ENCODE results near the gene GPR152. TPM values are rescaled to one million over a fixed set of nuclear protein-coding genes. Genes with fewer than 3 reads are reported as not detected.
"Not testable (repeated sequence)": the region's sequence is repeated elsewhere in the genome, so short reads cannot be mapped to it uniquely, and the experiment has no call there.

The GPR152 gene
- total RNA-seq, 8 experiments from 2014 or later = 0.11 to 0.90 (median 0.31) TPM; not detected in 3

GRCh38 chr11:67466962-67467771 is 14.6 kb upstream of the GPR152 start:
- H3K4me3 ChIP-seq = no peak overlapping the region
- 100% methylated on average over 1 of the region's 11 CpGs; no CpG with 5 or more reads in 8 of the 10 experiments for WGBS, 10 experiments

GRCh38 chr11:67466367-67466766 is 13.8 kb upstream of the GPR152 start:
- Histone ChIP-seq H3K4me3 (no peak overlapping the region), H3K4me1 (replicated peaks in 1 of 2) (peaks cover 20 to 23% of the 10 kb centered on the region in 2 donors), H3K27ac (no peak overlapping the region)
- WGBS, 10 experiments = 100% methylated on average over 1 to 3 of the region's 5 CpGs; no CpG with 5 or more reads in 5 of the 10 experiments
- no peak for ATAC-seq (replicated peaks in 6 of 8)
- in situ Hi-C loops (cut with MboI; ENCODE audit: low pct_unique_long_range_greater_than_20kb in 2 of 9, low sequenced_read_pairs in 9 of 9, unreplicated experiment in 9 of 9) = no loop called here

More at GRCh38 chr11:67466962-67467771, 14.6 kb upstream of the GPR152 start:
- Histone ChIP-seq H3K27ac (no peak overlapping the region), H3K4me1 (replicated peaks in 1 of 2) (peaks cover 20 to 23% of the 10 kb centered on the region in 2 donors)
- in situ Hi-C loops (cut with MboI; ENCODE audit: low pct_unique_long_range_greater_than_20kb in 2 of 9, low sequenced_read_pairs in 9 of 9, unreplicated experiment in 9 of 9) = no loop called here
- ATAC-seq (replicated peaks in 6 of 8) = no peak

DNA sequence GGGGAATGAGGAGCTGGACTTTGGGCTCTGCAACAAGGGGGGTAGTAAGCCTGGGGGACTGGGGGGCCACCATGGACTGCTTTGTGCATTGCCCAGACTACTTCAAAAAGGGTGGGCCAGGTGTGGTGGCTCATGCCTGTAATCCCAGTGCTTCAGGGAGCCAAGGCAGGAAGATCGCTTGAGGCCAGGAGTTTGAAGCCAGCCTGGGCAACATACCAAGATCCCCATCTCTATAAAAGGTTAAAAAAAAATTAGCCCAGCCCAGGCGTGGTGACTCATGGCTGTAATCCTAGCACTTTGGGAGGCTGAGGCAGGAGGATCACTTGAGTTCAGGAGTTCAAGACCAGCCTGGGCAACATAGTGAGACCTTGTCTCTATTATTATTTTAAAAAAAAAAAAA is 13.0 kb upstream of the GPR152 start:
- ATAC-seq (replicated peaks in 6 of 8); H3K4me3 ChIP-seq; in situ Hi-C loops (cut with MboI; ENCODE audit: low pct_unique_long_range_greater_than_20kb in 2 of 9, low sequenced_read_pairs in 9 of 9, unreplicated experiment in 9 of 9); H3K27ac ChIP-seq: not testable (repeated sequence)
- WGBS, 10 experiments = 100% methylated on average over 1 of the region's 2 CpGs; no CpG with 5 or more reads in 9 of the 10 experiments
- peaks cover 20 to 23% of the 10 kb centered on the region in 2 donors for H3K4me1 ChIP-seq (replicated peaks in 1 of 2)

DNA sequence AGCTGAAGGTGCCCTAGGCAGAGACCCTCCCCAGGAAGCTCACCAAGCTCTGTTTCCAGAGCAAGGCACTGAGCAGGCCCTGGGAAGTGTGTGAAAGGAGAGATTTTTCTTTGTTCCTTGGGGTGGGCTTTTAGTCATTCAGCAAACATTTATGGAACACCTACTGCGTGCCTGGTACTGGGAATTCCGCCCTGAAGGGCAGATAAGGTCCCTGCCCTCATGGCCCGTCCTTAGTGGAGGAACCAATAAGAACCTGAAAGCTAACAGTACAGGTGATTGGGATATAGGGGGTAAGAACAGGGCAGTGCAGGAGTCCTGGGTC is 12.6 kb upstream of the GPR152 start:
- WGBS, 10 experiments = 50% methylated on average over 1 of the region's 3 CpGs; no CpG with 5 or more reads in 9 of the 10 experiments

DNA sequence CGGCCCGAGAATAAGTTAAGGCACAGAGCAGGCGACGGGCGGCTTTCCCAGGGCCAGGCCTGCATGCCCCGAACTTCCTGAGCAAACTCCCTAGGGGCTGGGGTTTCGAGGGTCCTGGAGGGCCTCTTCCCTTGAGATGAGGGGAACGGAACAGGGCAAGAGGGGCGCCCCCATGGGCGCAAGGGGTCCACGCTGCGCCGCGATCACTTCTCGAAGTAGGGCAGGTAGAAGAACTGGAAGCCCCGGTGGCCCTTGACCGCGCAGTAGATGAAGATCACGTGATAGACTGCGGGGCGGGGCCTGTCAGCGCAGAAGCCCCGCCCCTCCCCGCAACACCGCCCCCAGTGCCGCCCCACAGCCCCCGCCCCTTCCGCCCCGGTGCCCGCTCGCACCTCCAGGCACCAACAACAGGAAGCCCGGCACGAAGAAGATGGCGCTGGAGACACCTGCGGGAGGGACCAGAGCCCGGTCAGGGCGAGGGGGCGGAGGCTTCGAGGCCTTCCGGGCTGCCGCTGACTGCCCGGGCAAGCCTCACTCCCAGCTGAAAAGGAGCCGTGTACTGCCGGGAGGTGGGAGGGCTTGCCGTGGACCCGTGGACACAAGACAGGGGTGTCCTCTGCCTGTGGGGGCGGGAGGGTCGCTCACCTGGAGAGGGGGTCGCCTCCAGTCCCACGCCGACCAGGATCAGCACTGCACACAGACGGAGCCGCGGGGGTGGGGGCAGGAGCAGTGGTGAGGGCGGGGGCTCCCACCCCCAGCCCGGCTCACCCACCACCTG is 12.1 kb upstream of the GPR152 start:
- H3K4me1 ChIP-seq (replicated peaks in 1 of 2) = peaks cover 18 to 21% of the 10 kb centered on the region in 2 donors
- in situ Hi-C loops (cut with MboI; ENCODE audit: low pct_unique_long_range_greater_than_20kb in 2 of 9, low sequenced_read_pairs in 9 of 9, unreplicated experiment in 9 of 9) = no loop called here
- H3K27ac ChIP-seq = peak overlapping the region; percentile 81
- peak overlapping the region; percentile 48 to 67 (median 56) for H3K4me3 ChIP-seq
- WGBS, 10 experiments = 10 to 100% (median 30%) methylated on average over 1 to 4 of the region's 56 CpGs; no CpG with 5 or more reads in 5 of the 10 experiments
- ATAC-seq (replicated peaks in 6 of 8) = peak; percentile 11 to 70 (median 58)

More for the DNA sequence above, 12.6 kb upstream of the GPR152 start:
- peaks cover 20 to 23% of the 10 kb centered on the region in 2 donors for H3K4me1 ChIP-seq (replicated peaks in 1 of 2)
- in situ Hi-C loops (cut with MboI; ENCODE audit: low pct_unique_long_range_greater_than_20kb in 2 of 9, low sequenced_read_pairs in 9 of 9, unreplicated experiment in 9 of 9) = no loop called here
- H3K4me3 ChIP-seq = peak overlapping the region; percentile 48 to 67 (median 56)
- H3K27ac ChIP-seq = peak overlapping the region; percentile 81
- ATAC-seq (replicated peaks in 6 of 8) = no peak

GRCh38 chr11:67463680-67464410 is 11.3 kb upstream of the GPR152 start:
- Histone ChIP-seq H3K27ac (peak overlapping the region; percentile 30 to 63), H3K4me3 (peak overlapping the region; percentile 48 to 67 (median 56)), H3K4me1 (replicated peaks in 1 of 2) (peaks cover 17 to 19% of the 10 kb centered on the region in 2 donors)
- in situ Hi-C loops (cut with MboI; ENCODE audit: low pct_unique_long_range_greater_than_20kb in 2 of 9, low sequenced_read_pairs in 9 of 9, unreplicated experiment in 9 of 9) = no loop called here
- ATAC-seq (replicated peaks in 6 of 8) = peak in 5 of 8 experiments; percentile 38 to 52 (median 47)
- WGBS, 10 experiments = 79 to 100% (median 81%) methylated on average over 1 to 9 of the region's 20 CpGs; no CpG with 5 or more reads in 3 of the 10 experiments

- ATAC-seq (replicated peaks in 6 of 8) = no peak
- in situ Hi-C loops (cut with MboI; ENCODE audit: low pct_unique_long_range_greater_than_20kb in 2 of 9, low sequenced_read_pairs in 9 of 9, unreplicated experiment in 9 of 9) = no loop called here
- peaks cover 16 to 17% of the 10 kb centered on the region in 2 donors for H3K4me1 ChIP-seq (replicated peaks in 1 of 2)
- no peak overlapping the region for H3K4me3 ChIP-seq
- 80 to 100% (median 98%) methylated on average over 1 to 5 of the region's 10 CpGs; no CpG with 5 or more reads in 2 of the 10 experiments for WGBS, 10 experiments
- H3K27ac ChIP-seq = no peak overlapping the region
Observed at GRCh38 chr11:67463186-67463585, 10.7 kb upstream of the GPR152 start.

- no peak overlapping the region for H3K27ac ChIP-seq
- in situ Hi-C loops (cut with MboI; ENCODE audit: low pct_unique_long_range_greater_than_20kb in 2 of 9, low sequenced_read_pairs in 9 of 9, unreplicated experiment in 9 of 9) = no loop called here
- H3K4me3 ChIP-seq = no peak overlapping the region
- peaks cover 0 to 6% of the 10 kb centered on the region in 2 donors for H3K4me1 ChIP-seq (replicated peaks in 1 of 2)
- 35 to 100% (median 93%) methylated on average over 2 to 9 of the region's 19 CpGs; no CpG with 5 or more reads in 5 of the 10 experiments for WGBS, 10 experiments
- no peak for ATAC-seq (replicated peaks in 6 of 8)
Observed at GRCh38 chr11:67458266-67458665, 5.7 kb upstream of the GPR152 start.

DNA sequence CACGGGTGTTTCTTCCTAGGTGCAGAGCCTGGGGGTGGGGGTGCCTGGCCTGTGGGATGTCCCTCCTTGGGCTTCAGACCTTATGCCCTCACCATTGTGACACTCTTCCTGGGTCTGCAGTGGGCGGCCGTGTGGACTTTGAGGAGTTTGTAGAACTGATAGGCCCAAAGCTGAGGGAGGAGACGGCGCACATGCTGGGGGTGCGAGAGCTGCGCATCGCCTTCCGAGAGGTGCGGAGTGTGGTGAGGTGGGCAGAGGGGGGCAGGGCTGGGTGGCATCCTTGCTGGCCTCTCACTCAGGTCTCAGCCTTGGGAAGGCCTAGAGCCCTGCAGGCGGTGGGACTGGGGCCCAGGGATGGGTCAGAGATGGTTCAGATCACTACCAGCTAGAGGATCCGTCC is 4.9 kb upstream of the GPR152 start:
- Histone ChIP-seq H3K4me1 (replicated peaks in 1 of 2) (peaks cover 0 to 6% of the 10 kb centered on the region in 2 donors), H3K4me3 (no peak overlapping the region), H3K27ac (no peak overlapping the region)
- in situ Hi-C loops (cut with MboI; ENCODE audit: low pct_unique_long_range_greater_than_20kb in 2 of 9, low sequenced_read_pairs in 9 of 9, unreplicated experiment in 9 of 9) = no loop called here
- WGBS, 10 experiments = 57 to 60% methylated on average over 1 to 2 of the region's 12 CpGs; no CpG with 5 or more reads in 8 of the 10 experiments
- peak in 1 of 8 experiments; percentile 8 for ATAC-seq (replicated peaks in 6 of 8)

DNA sequence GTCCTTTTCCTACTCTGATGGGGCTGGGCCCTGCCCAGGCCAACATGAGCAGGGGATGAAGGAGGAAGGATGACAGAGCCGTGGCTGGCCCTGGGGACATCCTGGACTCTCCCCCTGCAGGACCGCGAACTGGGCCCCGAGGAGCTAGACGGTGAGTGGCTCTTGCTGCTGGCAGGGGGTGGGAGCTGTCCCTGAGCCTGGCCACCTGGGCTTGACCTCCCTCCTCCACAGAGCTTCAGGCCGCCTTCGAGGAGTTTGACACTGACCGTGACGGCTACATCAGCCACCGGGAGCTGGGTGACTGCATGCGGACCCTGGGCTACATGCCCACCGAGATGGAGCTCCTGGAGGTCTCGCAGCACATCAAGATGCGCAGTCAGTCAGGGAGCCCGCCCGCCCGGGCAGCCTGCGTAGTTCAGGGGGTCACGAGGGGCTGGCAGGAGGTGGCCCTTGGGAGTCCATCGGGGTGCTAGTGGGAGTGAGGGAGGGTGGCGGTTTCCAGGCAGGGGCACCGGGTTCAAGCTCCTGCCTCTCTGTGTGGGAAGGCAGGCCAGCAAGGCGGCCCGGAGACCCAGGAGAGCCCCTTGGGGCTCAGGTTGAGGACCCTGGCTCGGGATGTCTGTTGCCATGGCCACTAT is 3.7 kb upstream of the GPR152 start:
- no peak overlapping the region for H3K27ac ChIP-seq
- ATAC-seq (replicated peaks in 6 of 8) = peak in 4 of 8 experiments; percentile 10 to 15 (median 12)
- 0 to 90% (median 81%) methylated on average over 1 to 4 of the region's 25 CpGs; no CpG with 5 or more reads in 6 of the 10 experiments for WGBS, 10 experiments
- no peak overlapping the region for H3K4me3 ChIP-seq
- in situ Hi-C loops (cut with MboI; ENCODE audit: low pct_unique_long_range_greater_than_20kb in 2 of 9, low sequenced_read_pairs in 9 of 9, unreplicated experiment in 9 of 9) = no loop called here
- peaks cover 0 to 6% of the 10 kb centered on the region in 2 donors for H3K4me1 ChIP-seq (replicated peaks in 1 of 2)

- Histone ChIP-seq H3K4me3 (no peak within 1 kb of the TSS), H3K4me1 (replicated peaks in 1 of 2) (peaks cover 0 to 6% of the 10 kb centered on the region in 2 donors), H3K27ac (no peak within 1 kb of the TSS)
- ATAC-seq (replicated peaks in 6 of 8) = no peak
- 60 to 71% methylated on average over 1 of the region's 3 CpGs; no CpG with 5 or more reads in 8 of the 10 experiments for WGBS, 10 experiments
- in situ Hi-C loops (cut with MboI; ENCODE audit: low pct_unique_long_range_greater_than_20kb in 2 of 9, low sequenced_read_pairs in 9 of 9, unreplicated experiment in 9 of 9) = no loop called here
Observed at GRCh38 chr11:67455054-67455453, 2.5 kb upstream of the GPR152 start, which contains the start of gene CABP4. TSS of gene CABP4 (plus strand) at chr11:67455354. CDS start at chr11:67455424, 70 bp downstream.
